GM21723 (cell line): Measurements from ENCODE around the gene BANF1.
A peak's percentile ranks its signal among the peaks of the same experiment; 100 is the strongest.
"Not testable (repeated sequence)": the region's sequence is repeated elsewhere in the genome, so short reads cannot be mapped to it uniquely, and the experiment has no call there.

Experiments used
- ATAC-seq: cut with Tn5 transposase; IDR thresholded peaks from one replicate; pipeline ENCODE4 v1.9.1; 2021; ENCODE audit warnings: mild to moderate bottlenecking, moderate library complexity; ENCODE audit not compliant: unreplicated experiment

BANF1 gene

DNA sequence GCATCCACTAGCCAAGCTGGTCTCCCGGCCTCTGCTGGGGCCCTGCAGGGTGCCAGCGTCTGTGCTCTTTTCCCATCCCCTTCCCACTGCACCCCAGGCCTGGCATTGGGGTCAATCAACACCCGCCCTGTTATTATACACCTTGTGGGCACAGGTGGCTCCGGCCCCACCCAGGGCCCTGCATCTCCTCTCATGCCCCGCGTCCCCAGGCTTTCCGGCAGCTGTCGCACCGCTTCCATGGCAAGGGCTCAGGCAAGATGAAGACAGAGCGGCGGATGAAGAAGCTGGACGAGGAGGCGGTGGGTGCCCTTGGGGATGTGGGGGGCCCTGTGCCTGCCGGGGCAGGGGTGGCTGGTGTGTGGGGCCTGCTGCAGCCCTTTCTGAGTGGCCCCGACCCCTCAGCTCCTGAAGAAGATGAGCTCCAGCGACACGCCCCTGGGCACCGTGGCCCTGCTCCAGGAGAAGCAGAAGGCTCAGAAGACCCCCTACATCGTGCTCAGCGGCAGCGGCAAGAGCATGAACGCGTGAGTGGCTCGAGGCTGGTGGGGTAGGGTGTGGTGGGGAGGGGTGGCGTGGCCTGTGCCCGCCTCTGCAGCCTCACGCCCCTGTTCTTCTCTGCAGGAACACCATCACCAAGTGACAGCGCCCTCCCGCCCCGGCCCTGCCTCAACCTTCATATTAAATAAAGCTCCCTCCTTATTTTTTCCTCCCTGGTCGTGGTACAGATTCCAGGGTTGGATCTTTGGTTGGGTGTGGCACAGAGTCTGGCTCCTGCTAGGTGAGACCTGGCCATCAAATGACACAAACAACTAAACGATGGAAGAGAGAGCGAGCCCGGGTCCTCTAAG lies 23.7 kb upstream of the BANF1 start:
- ATAC-seq: no peak

DNA sequence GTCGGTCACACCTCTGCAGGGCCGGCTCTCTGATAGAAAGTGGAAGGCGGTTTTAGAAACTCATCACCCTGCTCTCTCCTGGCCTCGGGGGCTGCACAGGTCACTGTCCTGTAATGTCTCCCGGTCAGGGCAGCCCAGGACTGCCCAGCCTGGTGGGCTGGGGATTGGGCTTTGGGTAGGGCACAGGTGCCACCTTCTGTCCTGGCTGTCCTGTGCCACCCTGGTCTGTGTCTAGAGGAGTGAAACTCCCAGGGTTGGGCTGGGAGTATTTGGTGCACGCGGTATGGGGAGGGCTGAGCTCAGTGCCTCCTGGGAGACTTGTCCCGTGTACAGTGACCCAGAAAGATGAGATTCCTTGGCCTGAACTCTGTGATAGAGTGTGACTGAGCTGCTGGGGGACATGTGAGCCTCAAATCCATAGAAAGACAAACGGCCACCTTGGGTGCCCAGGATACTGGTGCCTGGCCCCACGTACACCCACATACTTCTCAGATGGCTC lies 23.0 kb upstream of the BANF1 start:
- ATAC-seq: no peak

DNA sequence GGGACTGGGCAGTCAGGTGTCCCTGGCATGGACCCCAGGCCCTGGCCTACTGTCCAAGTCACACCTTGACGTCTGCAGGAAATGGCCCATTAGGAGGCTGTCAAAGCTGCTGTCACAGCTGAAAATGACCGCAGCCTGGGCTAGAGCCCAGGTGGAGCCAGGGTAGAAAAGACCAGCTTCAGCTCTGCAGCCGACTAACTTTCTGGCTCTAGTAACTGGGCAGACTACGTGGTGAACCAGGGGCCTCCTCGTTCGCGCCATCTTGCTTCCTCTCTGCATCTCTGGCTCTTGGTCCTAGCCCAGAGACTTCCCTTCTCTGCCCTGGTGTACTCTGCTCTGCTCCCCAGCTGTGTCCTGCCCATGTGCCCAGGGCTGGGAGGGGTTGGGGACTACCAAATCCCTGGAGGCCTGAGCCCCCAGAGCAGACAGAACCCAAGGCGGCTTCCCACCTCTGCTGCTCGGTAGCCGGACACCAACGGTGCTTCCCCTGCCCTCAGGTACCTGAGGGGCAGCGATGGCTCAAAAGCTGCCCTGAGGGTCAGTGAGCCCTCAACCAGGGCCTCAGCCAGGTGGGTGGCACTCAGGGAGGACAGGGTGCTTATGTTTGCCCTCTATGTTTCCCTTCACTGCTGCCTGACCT lies 21.1 kb upstream of the BANF1 start:
- no peak for ATAC-seq

DNA sequence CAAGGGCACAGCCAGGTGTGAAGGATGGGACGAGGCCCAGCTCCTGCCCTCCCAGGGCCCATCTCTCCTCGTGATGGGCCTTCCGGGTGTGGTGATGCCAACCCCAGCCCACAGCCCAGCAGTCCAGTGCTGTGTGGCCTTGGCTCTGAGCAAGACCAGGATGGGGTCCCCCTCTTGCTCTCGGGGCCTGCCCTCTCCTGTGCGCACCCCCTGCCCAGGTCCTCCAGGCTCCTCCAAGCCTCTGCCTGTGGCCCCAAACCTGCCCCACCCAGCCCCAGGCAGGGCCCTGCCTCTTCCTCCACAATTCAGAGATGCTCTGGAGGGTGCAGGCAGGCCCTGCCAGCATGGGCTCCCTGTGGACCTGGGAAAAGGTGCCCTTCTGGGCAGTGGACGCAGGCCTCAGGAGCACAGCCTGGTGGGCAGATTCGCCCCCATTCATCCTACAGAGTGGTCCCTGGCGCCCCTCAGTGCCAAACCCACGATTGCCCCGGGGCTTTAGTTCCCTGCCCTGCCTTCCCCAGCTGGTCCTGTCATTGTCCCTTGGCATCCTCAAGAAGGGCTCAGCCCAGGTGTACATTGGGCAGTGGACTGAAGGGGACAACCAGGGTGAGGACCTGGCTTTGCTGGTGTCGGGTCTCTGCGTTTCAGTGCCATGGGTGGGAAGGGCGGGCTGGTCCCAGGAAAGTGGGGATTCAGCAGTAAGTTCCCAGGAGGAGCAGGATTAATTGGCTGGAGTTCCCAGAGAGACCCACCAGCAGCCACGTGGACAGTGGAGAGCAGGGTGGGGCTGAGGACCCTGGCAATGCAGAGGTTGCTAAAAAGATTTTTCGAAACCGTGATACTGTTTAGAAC lies 20.1 kb upstream of the BANF1 start:
- no peak for ATAC-seq

DNA sequence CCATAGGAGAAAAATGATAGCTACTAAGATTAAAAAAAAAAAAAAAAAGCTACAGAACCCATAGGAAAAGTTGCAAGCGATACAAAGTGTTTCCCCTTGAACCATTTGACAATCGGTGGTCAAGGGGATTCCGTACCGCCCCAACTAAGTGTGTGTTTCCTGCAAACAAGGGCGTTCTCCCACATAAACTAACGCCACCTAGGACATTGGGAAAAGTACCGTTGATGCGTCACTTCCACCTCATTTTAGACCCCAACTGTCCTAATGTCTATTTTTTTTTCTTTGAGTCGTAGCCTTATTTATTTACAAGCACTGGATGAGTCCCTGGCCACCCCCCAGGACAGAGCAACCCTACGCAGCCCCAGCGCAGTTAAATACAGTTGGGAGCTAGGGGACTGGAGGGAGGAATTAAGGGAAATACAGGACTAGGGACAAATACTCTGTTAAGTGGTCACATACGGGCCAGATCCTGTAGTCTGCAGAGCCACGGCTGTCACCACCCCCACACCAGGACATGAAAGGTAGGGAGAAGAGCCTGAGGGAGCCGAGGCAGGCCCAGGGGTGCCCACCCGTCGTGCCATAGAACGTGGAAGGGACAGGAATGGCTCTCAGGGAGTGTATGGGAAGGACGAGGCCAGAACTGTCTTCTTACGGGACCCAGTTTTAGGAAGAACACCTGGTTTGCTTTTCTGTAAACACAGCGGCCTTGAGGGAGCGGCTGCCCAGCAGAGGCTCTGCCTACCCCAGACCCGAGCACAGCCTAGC lies 19.3 kb upstream of the BANF1 start:
- ATAC-seq: no peak

DNA sequence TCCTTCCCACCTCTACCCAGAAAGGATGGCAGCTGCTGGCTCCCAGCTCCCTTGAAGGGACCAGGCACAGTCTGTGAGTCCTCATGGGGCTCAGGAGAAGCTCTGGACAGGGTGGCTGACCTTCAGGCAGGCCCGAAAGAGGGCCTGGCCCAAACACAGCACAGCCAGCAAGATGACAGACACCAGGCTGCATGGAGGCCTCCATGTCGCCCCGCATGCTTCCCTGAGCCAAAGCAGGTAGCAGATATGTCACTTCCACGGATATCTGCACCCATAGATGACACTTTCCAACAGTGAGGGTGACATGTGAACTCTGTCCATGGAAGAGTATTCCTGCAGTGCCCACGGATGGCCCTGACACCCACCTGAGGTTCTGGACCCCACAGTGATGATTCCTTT lies 18.7 kb upstream of the BANF1 start:
- no peak for ATAC-seq

DNA sequence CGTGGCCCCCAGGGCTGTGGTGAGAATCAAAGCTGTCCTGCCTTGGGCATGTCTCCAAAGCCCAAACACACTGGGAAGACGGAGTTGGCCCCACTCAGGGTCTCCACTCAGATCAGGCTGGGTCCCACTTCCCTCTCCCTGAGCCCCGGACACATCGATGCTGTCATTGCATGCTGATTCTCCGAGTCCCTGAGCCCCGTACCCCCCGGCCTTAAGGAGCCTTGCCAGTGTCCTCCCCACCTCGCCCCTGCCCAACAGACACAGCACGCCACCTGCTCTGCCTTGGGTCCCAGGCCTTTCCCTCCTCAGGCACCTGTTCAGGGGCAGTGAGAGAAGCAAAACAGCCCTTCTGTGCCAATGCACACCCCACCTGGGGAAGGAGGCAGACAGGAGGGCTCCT lies 15.0 kb upstream of the BANF1 start:
- ATAC-seq: no peak

DNA sequence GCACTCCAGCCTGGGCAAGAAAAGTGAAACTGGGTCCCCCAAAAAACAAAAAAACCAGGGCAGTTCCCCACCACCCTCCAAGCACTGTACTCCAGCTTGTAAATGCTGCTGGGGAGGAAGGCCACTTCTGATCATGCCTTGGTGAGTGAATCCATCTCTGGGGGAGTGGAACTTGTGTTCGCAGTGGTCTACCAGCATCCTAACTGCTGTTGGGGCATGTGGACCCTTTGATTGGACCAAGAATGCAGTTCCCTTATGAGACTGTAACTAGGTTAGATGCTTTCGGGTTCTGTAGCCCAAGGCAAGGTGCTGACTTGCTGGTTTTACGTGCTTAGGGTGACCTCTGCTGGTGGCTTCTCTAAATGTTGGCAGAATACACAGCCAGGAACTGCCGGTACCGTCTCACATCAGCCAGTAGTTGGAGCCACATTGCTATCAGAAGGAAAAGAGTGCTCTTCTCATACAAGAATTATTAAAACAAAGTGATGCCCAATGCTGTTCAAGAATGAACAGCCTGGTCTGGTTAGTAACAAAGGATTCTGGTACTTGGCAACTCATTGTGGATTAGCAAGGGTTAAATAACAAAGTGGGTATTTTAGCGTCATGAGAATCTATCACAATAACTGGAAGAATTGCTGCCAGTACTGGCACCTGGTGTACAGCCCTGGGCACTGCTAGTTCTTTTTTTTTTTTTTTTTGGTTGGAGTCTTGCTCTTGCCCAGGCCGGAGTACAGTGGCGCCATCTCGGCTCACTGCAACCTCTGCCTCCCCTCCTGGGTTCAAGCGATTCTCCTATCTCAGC lies 13.3 kb upstream of the BANF1 start:
- peak; percentile 91 for ATAC-seq

DNA sequence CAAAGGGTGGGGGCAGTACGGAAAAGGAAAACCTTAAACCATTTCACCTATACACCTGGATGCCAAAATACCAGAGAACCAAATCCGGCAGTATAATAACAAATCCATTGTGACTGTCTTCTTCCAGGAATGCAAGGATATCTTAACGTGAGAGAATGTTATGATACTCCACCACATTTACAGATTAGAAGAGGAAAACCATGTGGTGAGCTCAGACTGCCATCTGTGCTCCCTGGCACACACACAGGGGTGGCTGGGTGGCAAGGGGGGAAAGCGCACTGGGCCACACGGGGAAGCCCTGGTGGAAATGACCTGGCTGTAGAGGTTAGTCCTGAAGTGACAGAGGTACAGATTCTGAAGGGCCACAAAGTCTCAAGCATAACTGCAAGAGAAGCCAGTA lies 10.2 kb upstream of the BANF1 start:
- ATAC-seq: no peak

DNA sequence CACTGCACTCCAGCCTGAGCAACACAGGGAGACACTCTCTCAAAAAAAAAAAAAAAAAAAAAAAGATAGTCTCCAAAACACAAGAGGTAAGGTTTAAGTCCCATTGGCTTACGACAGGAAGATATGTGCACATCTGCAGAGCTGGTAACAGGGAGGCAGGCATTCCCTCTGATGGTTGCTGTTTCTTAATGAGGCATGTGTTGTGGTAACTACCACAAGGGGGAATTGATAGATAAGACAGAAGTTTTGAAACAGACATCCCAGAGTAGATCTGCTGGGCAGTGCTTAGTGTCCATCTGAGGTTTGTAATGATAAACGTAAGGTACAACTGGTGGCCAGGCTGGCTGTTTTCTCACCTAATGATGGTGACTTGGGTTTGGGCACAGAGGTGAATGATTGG lies 5.0 kb upstream of the BANF1 start:
- no peak for ATAC-seq

DNA sequence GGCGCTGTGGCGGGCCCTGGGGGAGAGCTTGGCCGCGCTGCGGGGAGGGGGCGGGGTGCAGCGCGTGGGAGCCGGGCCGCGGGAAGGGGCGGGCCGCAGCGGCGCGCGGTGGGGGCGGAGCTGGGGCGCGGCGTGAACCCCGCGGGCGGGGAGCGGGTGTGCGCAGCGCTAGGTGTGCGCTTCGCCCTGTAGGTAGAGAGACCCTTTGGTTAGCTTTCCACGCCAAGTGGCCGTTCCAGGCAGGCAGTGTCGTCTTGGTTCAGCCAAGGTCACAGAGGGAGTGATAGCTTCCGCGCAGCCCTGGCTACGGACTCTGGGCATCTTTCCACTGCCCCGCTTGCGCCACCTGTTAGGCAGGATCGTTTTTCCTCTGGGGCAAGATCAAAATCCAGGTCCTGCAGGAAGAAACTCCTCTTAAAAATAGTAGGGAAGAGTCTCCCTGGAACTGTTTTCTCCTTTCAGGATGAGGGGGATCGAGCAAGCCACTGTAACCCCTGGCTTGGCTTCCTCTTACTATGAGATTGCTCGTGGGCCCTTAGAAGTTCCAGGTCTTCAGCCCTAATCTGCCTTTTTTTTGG lies 434 bp downstream of the BANF1 start:
- peak; percentile 44 for ATAC-seq

DNA sequence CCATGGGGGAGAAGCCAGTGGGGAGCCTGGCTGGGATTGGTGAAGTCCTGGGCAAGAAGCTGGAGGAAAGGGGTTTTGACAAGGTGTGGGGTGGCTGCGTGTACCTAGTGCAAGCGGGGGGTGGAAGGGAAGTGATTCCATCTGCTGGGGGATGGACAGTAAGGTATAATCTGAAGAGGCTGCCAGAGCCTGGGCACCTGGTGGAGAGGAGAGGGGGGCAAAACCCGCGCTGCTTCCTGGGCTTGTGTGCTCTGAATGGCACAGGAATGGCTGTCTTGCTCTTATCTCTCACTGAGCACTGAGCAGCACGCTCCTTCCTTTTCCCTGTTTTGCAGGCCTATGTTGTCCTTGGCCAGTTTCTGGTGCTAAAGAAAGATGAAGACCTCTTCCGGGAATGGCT lies 988 bp downstream of the BANF1 start:
- no peak for ATAC-seq

DNA sequence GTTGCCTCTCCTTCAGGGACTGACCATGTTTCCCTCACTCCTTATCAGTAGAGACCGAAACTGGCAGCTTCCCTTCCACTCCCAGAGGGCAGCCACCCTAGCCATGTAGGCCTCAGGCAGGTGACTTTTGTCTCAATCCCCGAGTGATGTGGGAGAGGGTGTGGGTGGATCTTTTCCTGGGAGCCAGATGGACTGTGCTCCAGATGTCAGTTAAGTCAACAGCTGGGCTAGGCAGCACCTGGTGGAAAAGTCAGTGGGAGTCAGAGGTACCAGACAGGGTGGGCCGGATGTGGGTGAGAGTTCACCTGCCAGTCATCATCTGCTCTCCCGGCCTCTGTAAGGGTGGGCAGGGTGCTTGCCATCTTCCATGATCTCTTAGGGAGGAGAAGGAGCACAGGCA lies 1.9 kb downstream of the BANF1 start:
- ATAC-seq: no peak

DNA sequence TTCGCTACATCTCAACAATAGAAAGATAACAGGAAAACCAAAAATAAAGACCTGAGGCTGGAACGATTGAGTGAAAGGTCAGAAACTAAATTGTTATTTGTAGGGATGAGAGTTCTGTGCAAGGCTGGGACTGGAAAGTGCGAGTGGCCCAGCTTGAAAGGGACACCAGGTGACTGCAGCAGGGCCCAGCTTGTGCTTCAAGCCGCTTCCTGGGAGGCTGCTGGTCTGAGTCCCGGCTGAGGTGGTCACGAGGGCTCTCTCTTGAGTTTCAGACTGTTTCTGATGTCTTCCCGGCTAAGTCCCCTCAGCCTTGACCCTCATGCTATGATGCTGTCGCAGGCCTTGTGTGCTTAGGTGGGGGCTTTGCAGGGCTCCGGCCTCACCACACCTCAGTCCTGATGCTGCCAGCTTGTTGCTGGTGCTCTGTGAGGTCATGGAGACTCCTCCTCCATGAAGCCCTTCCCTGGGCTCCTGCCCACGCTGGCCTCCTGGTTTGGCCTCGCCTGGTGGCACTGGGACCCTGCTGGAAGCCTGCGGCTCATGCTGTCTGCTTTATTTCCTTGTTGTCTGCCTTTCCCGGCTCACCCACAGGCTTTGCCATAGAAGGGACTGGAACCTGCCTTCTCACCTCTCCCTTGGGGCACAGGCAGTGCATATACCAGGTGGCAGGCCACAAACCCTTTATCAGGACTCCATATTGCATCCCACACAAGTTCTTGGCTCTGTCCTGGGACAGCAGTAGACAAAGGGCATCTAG lies 4.0 kb downstream of the BANF1 start:
- ATAC-seq: no peak

DNA sequence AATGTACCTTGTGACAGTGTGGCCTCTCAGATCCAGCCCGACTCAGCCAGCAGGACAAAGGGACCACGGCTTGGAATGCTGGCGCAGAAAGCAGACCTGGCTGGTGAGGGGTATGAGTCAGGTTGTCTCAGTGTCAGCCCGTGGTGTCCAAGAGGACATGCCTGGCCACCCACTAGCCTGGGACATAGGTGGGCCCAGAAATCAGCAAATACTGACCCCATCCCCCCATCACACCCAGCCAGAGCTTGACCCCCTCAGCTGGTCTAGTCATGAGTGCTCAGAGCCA lies 4.5 kb downstream of the BANF1 start:
- ATAC-seq: no peak

DNA sequence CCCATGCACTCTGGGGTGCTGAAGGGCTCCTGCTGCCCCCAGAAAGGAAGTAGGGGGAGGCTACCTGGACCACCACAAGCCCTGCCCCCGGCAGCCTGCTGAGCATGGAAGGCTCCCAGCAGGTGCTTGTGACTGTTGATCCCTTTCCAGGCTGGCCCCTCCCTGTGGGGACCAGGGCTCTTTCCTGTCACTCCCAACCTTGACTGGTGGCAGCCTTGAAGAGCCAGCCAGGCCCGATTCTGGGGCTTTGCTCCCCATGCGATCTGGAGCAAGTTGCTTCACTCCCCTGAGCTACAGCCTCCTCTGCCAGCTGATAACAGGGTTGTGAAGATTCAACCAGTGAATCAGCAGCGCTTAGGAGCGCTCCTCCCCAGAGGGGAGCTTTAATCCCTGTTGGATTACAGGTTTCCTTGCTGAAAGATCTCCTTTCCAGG lies 4.9 kb downstream of the BANF1 start:
- ATAC-seq: no peak

DNA sequence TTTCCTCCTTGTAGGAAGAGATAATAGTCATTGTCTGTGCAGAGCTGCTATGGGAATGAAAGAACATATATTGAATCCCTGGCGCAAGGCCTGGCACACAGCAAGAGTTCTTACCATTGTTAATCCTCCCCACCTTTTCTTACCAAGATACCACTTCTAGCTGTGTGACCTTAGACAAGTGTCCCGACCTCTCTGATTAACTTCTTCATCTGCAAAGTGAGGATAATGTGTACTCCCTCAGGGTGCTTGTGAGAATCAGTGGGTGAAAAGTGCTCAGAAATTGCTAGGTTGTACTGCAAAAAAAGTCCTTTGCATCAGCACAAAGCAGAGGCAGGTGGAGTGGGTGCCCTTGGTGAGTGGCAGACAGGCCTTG lies 5.8 kb downstream of the BANF1 start:
- ATAC-seq: no peak

DNA sequence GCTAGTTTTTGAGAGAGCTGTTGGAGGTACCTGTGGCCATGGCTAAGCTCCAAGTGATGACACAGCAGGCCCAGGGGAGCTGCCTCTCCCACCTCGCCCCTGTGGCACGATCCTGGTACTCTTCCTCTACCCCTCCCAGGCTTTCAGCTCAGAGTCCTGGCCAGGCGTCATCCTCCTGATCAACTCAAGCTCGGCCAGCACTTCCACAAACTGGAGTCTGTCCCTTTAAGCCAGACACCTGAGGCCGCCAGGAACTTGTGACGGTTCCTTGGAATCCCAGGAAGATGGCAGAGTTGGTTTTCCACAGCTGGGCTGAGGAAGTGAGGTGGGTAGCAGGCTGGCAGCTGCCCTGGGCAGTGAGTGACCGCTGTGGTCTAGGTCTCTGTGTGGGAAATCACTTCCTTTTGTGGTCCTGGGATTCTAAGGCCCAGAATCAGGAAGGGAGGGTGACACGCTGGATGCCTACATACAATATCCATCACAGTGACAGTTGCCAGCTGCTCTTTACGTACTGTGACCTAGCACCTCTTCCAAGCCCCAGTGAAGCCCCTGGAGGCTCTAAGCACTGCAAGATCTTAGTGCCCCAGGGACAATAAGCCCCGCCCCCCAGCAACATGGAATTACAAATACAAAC lies 6.3 kb downstream of the BANF1 start:
- no peak for ATAC-seq

DNA sequence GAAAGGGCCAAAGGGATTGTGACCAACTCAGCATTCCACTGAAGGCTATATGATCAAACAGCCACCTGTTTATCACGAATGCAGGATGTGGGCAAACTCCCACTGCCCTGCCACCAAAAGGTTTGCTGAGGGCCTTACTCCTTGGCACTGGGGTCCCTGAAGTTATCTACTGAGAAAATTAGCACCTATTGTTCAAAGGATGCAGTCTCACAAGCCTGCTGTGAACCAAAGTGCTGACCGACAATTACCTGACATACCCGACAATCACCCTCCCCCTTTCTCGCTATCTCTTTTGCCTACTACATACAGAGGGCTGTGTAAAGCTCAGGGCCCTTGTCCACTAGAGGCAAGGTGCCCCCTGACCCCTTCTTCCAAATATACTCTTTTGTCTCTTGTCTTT lies 7.7 kb downstream of the BANF1 start:
- not testable (repeated sequence) for ATAC-seq
